HCT116 (cell line): ENCODE measurements around the gene MED13L. TPM values are rescaled to one million over a fixed set of nuclear protein-coding genes. Genes with fewer than 3 reads are reported as not detected.

Experiments used
- ATAC-seq: fragments of 200-7000 bp; cut with Tn5 transposase; 2 replicates; pipeline ENCODE4 v1.9.1; 2020; ENCODE audit warnings: mild to moderate bottlenecking, moderate library complexity
- BruUV-seq: library from RNA; stranded (reverse); fragments of 400-500 nt; replicated peaks from 2 replicates; lab custom pipeline; 2021; lab: Mats Ljungman, UMichigan
- CTCF ChIA-PET: fragments of 300-600 bp; sonication (Branson Sonifier 250); formaldehyde crosslinking; loops from one replicate; lab custom pipeline; 2021; ENCODE audit warnings: antibody characterized with exemption; lab: Charles Lee
- POLR2A ChIA-PET: fragments of 300-600, 350-600 bp; sonication (Branson Sonifier 250); formaldehyde crosslinking; loops from one replicate; lab custom pipeline; 2021; ENCODE audit warnings: antibody characterized with exemption; lab: Charles Lee
- RAD21 ChIA-PET, 2 experiments: fragments of 300-600 bp; sonication (Branson Sonifier 250); formaldehyde crosslinking; loops; one replicate each; lab custom pipeline; 2023; ENCODE audit warnings: low total read pairs in 2 of 2; ENCODE audit not compliant: uncharacterized antibody in 2 of 2, unreplicated experiment in 2 of 2, low non-redundant PET in 1 of 2; lab: Charles Lee
- DNase-seq: peaks from one replicate; pipeline ENCODE4 v3.0.0-alpha.2; 2010; ENCODE audit warnings: low read depth, low spot score
- H2AFZ ChIP-seq: fragments of 200-600 bp; shearing (Covaris generic), sonication (generic); 2 replicates; pipeline ENCODE4 v1.6.1; 2017; ENCODE audit warnings: low read depth, mixed run types, mixed read lengths, antibody characterized with exemption, low read length; ENCODE audit not compliant: poor library complexity, severe bottlenecking
- H3K27ac ChIP-seq: 2 replicates; pipeline ENCODE4 v1.5.1; 2012; ENCODE audit warnings: low read depth, low read length
- H3K27me3 ChIP-seq: fragments of 200-600 bp; sonication (generic); 2 replicates; pipeline ENCODE4 v1.6.1; 2016; ENCODE audit warnings: mixed run types, low read length, mixed read lengths; ENCODE audit not compliant: insufficient read depth
- H3K36me3 ChIP-seq, 2 experiments: fragments of 200-500 bp in 1 of 2; fragments of 200-600 bp in 1 of 2; sonication (Bioruptor generic) in 1 of 2; sonication (generic) in 1 of 2; 2 replicates each; pipeline versions ENCODE4 v1.5.1 to v1.6.1; 2014 to 2016; ENCODE audit warnings: low read length in 2 of 2, inconsistent platforms in 1 of 2, mixed read lengths in 1 of 2, mixed run types in 1 of 2; ENCODE audit not compliant: insufficient read depth in 2 of 2, control insufficient read depth in 1 of 2
- H3K4me1 ChIP-seq, 2 experiments: fragments of 200-600 bp in 1 of 2; sonication (generic) in 1 of 2; 2 replicates each; pipeline versions ENCODE4 v1.5.1 to v1.6.1; 2012 to 2017; ENCODE audit warnings: low read length in 2 of 2, inconsistent platforms in 1 of 2, mild to moderate bottlenecking in 1 of 2, mixed read lengths in 1 of 2, mixed run types in 1 of 2, moderate library complexity in 1 of 2; ENCODE audit not compliant: insufficient read depth in 2 of 2, control insufficient read depth in 1 of 2
- H3K4me2 ChIP-seq: fragments of 200-600 bp; sonication (generic); 2 replicates; pipeline ENCODE4 v1.6.1; 2017; ENCODE audit warnings: mixed run types, low read length, mixed read lengths
- H3K4me3 ChIP-seq, 2 experiments: fragments of 200-600 bp in 1 of 2; sonication (generic) in 1 of 2; replicated peaks in 1 of 2; 2 replicates each; pipeline ENCODE4 v1.5.1; 2011 to 2016; ENCODE audit warnings: low read length in 2 of 2, control low read depth in 1 of 2, low read depth in 1 of 2, mild to moderate bottlenecking in 1 of 2, mixed read lengths in 1 of 2, mixed run types in 1 of 2
- H3K79me2 ChIP-seq: fragments of 200-600 bp; sonication (generic); 2 replicates; pipeline ENCODE4 v1.6.1; 2017; ENCODE audit warnings: mild to moderate bottlenecking, mixed run types, low read length, moderate library complexity, mixed read lengths; ENCODE audit not compliant: insufficient read depth
- H3K9ac ChIP-seq: fragments of 200-600 bp; sonication (generic); 2 replicates; pipeline ENCODE4 v1.6.1; 2016; ENCODE audit warnings: low read length, mixed read lengths
- H3K9me2 ChIP-seq: fragments of 200-600 bp; sonication (generic), shearing (Covaris generic); 2 replicates; pipeline ENCODE4 v1.6.1; 2017; ENCODE audit warnings: mixed run types, mild to moderate bottlenecking, moderate library complexity; ENCODE audit not compliant: insufficient read depth
- H3K9me3 ChIP-seq, 2 experiments: fragments of 200-500 bp in 1 of 2; fragments of 200-600 bp in 1 of 2; sonication (Bioruptor generic) in 1 of 2; sonication (generic) in 1 of 2; 2 replicates each; pipeline ENCODE4 v1.6.1; 2014 to 2017; ENCODE audit warnings: low read length in 2 of 2, mixed read lengths in 2 of 2, inconsistent platforms in 1 of 2, low read depth in 1 of 2, mild to moderate bottlenecking in 1 of 2, mixed run types in 1 of 2, moderate library complexity in 1 of 2; ENCODE audit not compliant: control insufficient read depth in 1 of 2, insufficient read depth in 1 of 2
- H4K20me1 ChIP-seq: fragments of 200-600 bp; sonication (generic), shearing (Covaris generic); 2 replicates; pipeline ENCODE4 v1.6.1; 2017; ENCODE audit warnings: mixed run types, mild to moderate bottlenecking, moderate library complexity; ENCODE audit not compliant: insufficient read depth
- CBX3 ChIP-seq: IDR thresholded peaks from 2 replicates; pipeline ENCODE4 v1.6.1; 2012; ENCODE audit warnings: low read depth
- CEBPB ChIP-seq: IDR thresholded peaks from 2 replicates; pipeline ENCODE4 v1.6.1; 2012; ENCODE audit warnings: low read depth
- EGR1 ChIP-seq: IDR thresholded peaks from 2 replicates; pipeline ENCODE4 v1.6.1; 2012; ENCODE audit warnings: low read depth
- ELF1 ChIP-seq: IDR thresholded peaks from 2 replicates; pipeline ENCODE4 v1.6.1; 2012; ENCODE audit warnings: low read depth, borderline replicate concordance
- EZH2phosphoT487 ChIP-seq: fragments of 200-600 bp; IDR thresholded peaks from 2 replicates; pipeline ENCODE4 v1.6.1; 2018; ENCODE audit warnings: antibody characterized with exemption, borderline replicate concordance
- FOSL1 ChIP-seq: IDR thresholded peaks from 2 replicates; pipeline ENCODE4 v1.6.1; 2012; ENCODE audit warnings: low read depth
- JUND ChIP-seq: IDR thresholded peaks from 2 replicates; pipeline ENCODE4 v1.6.1; 2012
- POLR2A ChIP-seq: IDR thresholded peaks from 2 replicates; pipeline ENCODE4 v1.7.0; 2011; ENCODE audit warnings: borderline replicate concordance; ENCODE audit not compliant: insufficient read depth, insufficient read length; ENCODE audit errors: extremely low read depth
- POLR2AphosphoS5 ChIP-seq: IDR thresholded peaks from 2 replicates; pipeline ENCODE4 v1.6.1; 2011; ENCODE audit warnings: mild to moderate bottlenecking, low read depth, low read length, moderate library complexity
- RAD21 ChIP-seq: IDR thresholded peaks from 2 replicates; pipeline ENCODE4 v1.6.1; 2012; ENCODE audit warnings: low read depth, mild to moderate bottlenecking
- SIN3A ChIP-seq: IDR thresholded peaks from 2 replicates; pipeline ENCODE4 v1.6.1; 2012; ENCODE audit warnings: low read depth
- SP1 ChIP-seq: IDR thresholded peaks from 2 replicates; pipeline ENCODE4 v1.6.1; 2012; ENCODE audit warnings: low read depth
- TCF7L2 ChIP-seq: IDR thresholded peaks from 2 replicates; pipeline ENCODE4 v1.7.0; 2011; ENCODE audit warnings: borderline replicate concordance, inconsistent platforms; ENCODE audit not compliant: insufficient read depth, insufficient read length; ENCODE audit errors: extremely low read depth
- ZFX ChIP-seq: fragments of 450-650 bp; IDR thresholded peaks from 2 replicates; pipeline ENCODE4 v1.6.1; 2017
- ZNF274 ChIP-seq: fragments of 200-500 bp; sonication (Bioruptor generic); IDR thresholded peaks from 2 replicates; pipeline ENCODE4 v1.6.1; 2014; ENCODE audit warnings: mild to moderate bottlenecking, low read depth, low read length, inconsistent platforms
- intact Hi-C: fragments of 100-400 bp; cut with micrococcal nuclease; formaldehyde crosslinking; loops from 2 replicates; pipeline ENCODE4 v1.10.0; 2022
- total RNA-seq: library from RNA; stranded (reverse); gene quantifications from one replicate; pipeline ENCODE4 v1.2.1, GENCODE V29; 2021; ENCODE audit not compliant: unreplicated experiment
- TF ChIP-seq, protein P1 (sequence below), 3 experiments: fragments of 200-600 bp in 1 of 3; sonication (generic) in 1 of 3; IDR thresholded peaks in 2 of 3; conservative IDR thresholded peaks in 1 of 3; 2 replicates each; pipeline ENCODE4 v1.5.1; 2012 to 2017; ENCODE audit warnings: low read depth in 2 of 3, low read length in 2 of 3, antibody characterized with exemption in 1 of 3, borderline replicate concordance in 1 of 3, control low read depth in 1 of 3, mild to moderate bottlenecking in 1 of 3, mixed read lengths in 1 of 3, mixed run types in 1 of 3, moderate library complexity in 1 of 3; ENCODE audit not compliant: insufficient read depth in 1 of 3
- TF ChIP-seq, protein P2 (sequence below): IDR thresholded peaks from 2 replicates; pipeline ENCODE4 v1.6.1; 2012; ENCODE audit warnings: low read depth
- TF ChIP-seq, protein P3 (sequence below): IDR thresholded peaks from 2 replicates; pipeline ENCODE4 v1.6.1; 2012

MED13L gene
- total RNA-seq, 1 experiment from 2014 or later = 176 TPM

DNA sequence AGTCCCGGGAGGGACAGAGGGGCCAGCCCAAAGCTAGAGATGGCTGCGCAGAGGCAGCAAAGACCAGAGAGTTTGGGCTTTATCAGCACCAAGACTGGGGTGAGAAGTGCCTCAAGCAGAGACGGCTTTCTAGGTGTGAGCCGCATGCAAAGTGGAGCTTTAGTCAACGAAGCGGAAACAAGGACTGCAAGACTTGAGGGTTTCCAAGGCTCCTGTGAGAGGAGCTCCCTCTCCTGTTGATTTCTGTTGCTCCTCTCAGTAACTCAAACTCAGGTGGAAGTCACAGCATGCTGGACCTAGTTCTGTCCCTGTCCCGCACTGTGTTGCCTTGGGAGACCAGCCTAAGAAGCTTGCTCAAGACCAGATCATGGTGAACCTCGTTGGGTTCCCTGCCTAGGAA is 327.8 kb downstream of the MED13L start:
- no peaks in the 10 kb centered on the region for H3K27me3 ChIP-seq
- POLR2A ChIA-PET = no interaction called here
- H3K9ac ChIP-seq = no peak overlapping the region
- no peaks in the 10 kb centered on the region for H3K4me1 ChIP-seq
- H3K79me2 ChIP-seq = no peaks in the 10 kb centered on the region
- H4K20me1 ChIP-seq = no peaks in the 10 kb centered on the region
- CTCF ChIA-PET = interaction anchor here (1.0 kb wide), 1 partner anchor 759 kb away, joined by 3 read pairs; no protein-coding TSS in a partner anchor
- no peak overlapping the region for H3K27ac ChIP-seq
- H3K4me3 ChIP-seq = no peak overlapping the region
- H3K36me3 ChIP-seq = no peaks in the 10 kb centered on the region
- intact Hi-C loops = no loop called here
- H3K9me3 ChIP-seq = no peaks in the 10 kb centered on the region
- no peak overlapping the region for H2AFZ ChIP-seq
- RAD21 ChIA-PET = no interaction called here
- DNase-seq (no peak), ATAC-seq (no peak)
- BruUV-seq = no TSS peak
- H3K4me2 ChIP-seq = no peak overlapping the region
- TF ChIP-seq CEBPB = no peak
- TF ChIP-seq, protein P1, sequence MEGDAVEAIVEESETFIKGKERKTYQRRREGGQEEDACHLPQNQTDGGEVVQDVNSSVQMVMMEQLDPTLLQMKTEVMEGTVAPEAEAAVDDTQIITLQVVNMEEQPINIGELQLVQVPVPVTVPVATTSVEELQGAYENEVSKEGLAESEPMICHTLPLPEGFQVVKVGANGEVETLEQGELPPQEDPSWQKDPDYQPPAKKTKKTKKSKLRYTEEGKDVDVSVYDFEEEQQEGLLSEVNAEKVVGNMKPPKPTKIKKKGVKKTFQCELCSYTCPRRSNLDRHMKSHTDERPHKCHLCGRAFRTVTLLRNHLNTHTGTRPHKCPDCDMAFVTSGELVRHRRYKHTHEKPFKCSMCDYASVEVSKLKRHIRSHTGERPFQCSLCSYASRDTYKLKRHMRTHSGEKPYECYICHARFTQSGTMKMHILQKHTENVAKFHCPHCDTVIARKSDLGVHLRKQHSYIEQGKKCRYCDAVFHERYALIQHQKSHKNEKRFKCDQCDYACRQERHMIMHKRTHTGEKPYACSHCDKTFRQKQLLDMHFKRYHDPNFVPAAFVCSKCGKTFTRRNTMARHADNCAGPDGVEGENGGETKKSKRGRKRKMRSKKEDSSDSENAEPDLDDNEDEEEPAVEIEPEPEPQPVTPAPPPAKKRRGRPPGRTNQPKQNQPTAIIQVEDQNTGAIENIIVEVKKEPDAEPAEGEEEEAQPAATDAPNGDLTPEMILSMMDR (IDR thresholded peaks at IDR 0.05 in 2 of 3, conservative IDR thresholded peaks at IDR 0.05 in 1 of 3; ENCODE audit: borderline replicate concordance in 1 of 3, insufficient read depth in 1 of 3, low read depth in 2 of 3, low read length in 2 of 3) = no peak
- no peak for TF ChIP-seq TCF7L2
- TF ChIP-seq ZFX = no peak
- TF ChIP-seq ELF1 = no peak
- TF ChIP-seq, protein P2, sequence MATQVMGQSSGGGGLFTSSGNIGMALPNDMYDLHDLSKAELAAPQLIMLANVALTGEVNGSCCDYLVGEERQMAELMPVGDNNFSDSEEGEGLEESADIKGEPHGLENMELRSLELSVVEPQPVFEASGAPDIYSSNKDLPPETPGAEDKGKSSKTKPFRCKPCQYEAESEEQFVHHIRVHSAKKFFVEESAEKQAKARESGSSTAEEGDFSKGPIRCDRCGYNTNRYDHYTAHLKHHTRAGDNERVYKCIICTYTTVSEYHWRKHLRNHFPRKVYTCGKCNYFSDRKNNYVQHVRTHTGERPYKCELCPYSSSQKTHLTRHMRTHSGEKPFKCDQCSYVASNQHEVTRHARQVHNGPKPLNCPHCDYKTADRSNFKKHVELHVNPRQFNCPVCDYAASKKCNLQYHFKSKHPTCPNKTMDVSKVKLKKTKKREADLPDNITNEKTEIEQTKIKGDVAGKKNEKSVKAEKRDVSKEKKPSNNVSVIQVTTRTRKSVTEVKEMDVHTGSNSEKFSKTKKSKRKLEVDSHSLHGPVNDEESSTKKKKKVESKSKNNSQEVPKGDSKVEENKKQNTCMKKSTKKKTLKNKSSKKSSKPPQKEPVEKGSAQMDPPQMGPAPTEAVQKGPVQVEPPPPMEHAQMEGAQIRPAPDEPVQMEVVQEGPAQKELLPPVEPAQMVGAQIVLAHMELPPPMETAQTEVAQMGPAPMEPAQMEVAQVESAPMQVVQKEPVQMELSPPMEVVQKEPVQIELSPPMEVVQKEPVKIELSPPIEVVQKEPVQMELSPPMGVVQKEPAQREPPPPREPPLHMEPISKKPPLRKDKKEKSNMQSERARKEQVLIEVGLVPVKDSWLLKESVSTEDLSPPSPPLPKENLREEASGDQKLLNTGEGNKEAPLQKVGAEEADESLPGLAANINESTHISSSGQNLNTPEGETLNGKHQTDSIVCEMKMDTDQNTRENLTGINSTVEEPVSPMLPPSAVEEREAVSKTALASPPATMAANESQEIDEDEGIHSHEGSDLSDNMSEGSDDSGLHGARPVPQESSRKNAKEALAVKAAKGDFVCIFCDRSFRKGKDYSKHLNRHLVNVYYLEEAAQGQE = no peak
- TF ChIP-seq EZH2phosphoT487 = no peak
- no peak for TF ChIP-seq SP1
- TF ChIP-seq JUND = no peak
- no peak for TF ChIP-seq ZNF274
- TF ChIP-seq, protein P3, sequence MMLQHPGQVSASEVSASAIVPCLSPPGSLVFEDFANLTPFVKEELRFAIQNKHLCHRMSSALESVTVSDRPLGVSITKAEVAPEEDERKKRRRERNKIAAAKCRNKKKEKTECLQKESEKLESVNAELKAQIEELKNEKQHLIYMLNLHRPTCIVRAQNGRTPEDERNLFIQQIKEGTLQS = no peak
- no peak for TF ChIP-seq POLR2A
- TF ChIP-seq RAD21 = no peak
- no peak for TF ChIP-seq FOSL1
- TF ChIP-seq EGR1 = no peak
- no peak for TF ChIP-seq SIN3A
- no peak for TF ChIP-seq CBX3
- no peak for TF ChIP-seq POLR2AphosphoS5
- H3K9me2 ChIP-seq = no peaks in the 10 kb centered on the region
